Gastroesophageal sphincter (tissue), 4 donors: ENCODE data around the gene FSCN2. TPM values are rescaled to one million over a fixed set of nuclear protein-coding genes. Genes with fewer than 3 reads are reported as not detected.

Experiments
- ATAC-seq: fragments of 150-250 bp; one replicate; pipeline ENCODE4 v1.9.1; 2016; ENCODE audit warnings: mild to moderate bottlenecking, moderate library complexity
- H3K27ac ChIP-seq, 4 donors: fragments of 200-600 bp; sonication (generic) in 3 of 4; 1 replicate in 3 of 4; 2 replicates in 1 of 4; pipeline ENCODE4 v1.5.1; 2016 to 2019
- H3K27me3 ChIP-seq: fragments of 200-600 bp; sonication (generic); one replicate; pipeline ENCODE4 v1.5.1; 2019
- H3K36me3 ChIP-seq, 2 donors: fragments of 200-600 bp; sonication (generic); one replicate each; pipeline ENCODE4 v1.5.1; 2019; ENCODE audit warnings: control low read depth in 1 of 2
- H3K4me1 ChIP-seq, 3 donors: fragments of 200-600 bp; sonication (generic); 1 replicate in 2 of 3; 2 replicates in 1 of 3; pipeline ENCODE4 v1.5.1; 2016 to 2019; ENCODE audit warnings: control low read depth in 2 of 3
- H3K4me3 ChIP-seq, 2 donors: fragments of 200-600 bp; sonication (generic); one replicate each; pipeline ENCODE4 v1.5.1; 2019; ENCODE audit warnings: mild to moderate bottlenecking in 1 of 2, moderate library complexity in 1 of 2
- H3K9me3 ChIP-seq, 3 donors: fragments of 200-600 bp; sonication (generic); one replicate each; pipeline ENCODE4 v1.5.1; 2017 to 2019; ENCODE audit warnings: control low read depth in 2 of 3
- CTCF ChIP-seq, 4 experiments: fragments of 200-600 bp in 2 of 4; fragments of 450-650 bp in 2 of 4; sonication (generic) in 1 of 4; IDR thresholded peaks; one replicate each; pipeline ENCODE4 v1.5.1; 2017 to 2019; ENCODE audit warnings: antibody characterized with exemption in 4 of 4, mild to moderate bottlenecking in 2 of 4, moderate library complexity in 2 of 4
- EP300 ChIP-seq: sonication (generic); formaldehyde crosslinking; IDR thresholded peaks from one replicate; pipeline ENCODE4 v1.6.1; 2017; ENCODE audit warnings: antibody characterized with exemption, mild to moderate bottlenecking
- POLR2A ChIP-seq, 2 donors: fragments of 450-650 bp; IDR thresholded peaks; one replicate each; pipeline ENCODE4 v1.6.1; 2017; ENCODE audit warnings: antibody characterized with exemption in 2 of 2, mild to moderate bottlenecking in 2 of 2, moderate library complexity in 1 of 2
- POLR2AphosphoS5 ChIP-seq: sonication (generic); formaldehyde crosslinking; IDR thresholded peaks from one replicate; pipeline ENCODE4 v1.6.1; 2017; ENCODE audit warnings: antibody characterized with exemption
- WGBS, 2 donors: methylation state at CpG; one replicate each; pipeline ENCODE4 v1.1.5; 2018; ENCODE audit warnings: low coverage in 1 of 2; 5-methylcytosine and 5-hydroxymethylcytosine counted together
- total RNA-seq, 4 donors: library from RNA; depleted of rRNA; stranded (reverse); fragments of >200 nt; gene quantifications; one replicate each; pipeline ENCODE4 v1.1.0, GENCODE V29; 2016

FSCN2 gene
- total RNA-seq, 4 donors from 2014 or later = 0.49 to 2.1 (median 1.0) TPM

GRCh38 chr17:81534157-81535006 is 6.2 kb downstream of the FSCN2 start:
- no peak for ATAC-seq
- Histone ChIP-seq H3K9me3 (no peaks in the 10 kb centered on the region), H3K36me3 (peaks cover 0 to 17% of the 10 kb centered on the region in 2 donors), H3K4me3 (no peak overlapping the region), H3K4me1 (peaks cover 0 to 18% (median 8%) of the 10 kb centered on the region in 3 donors), H3K27me3 (peaks cover 57% of the 10 kb centered on the region), H3K27ac (no peak overlapping the region)
- TF ChIP-seq CTCF (IDR thresholded peaks at IDR 0.05) (no peak), POLR2AphosphoS5 (no peak), EP300 (no peak), POLR2A (IDR thresholded peaks at IDR 0.05) (no peak)
- WGBS, 2 donors = 87% methylated on average over 3 of the region's 6 CpGs; no CpG with 5 or more reads in 1 of the 2 donors

GRCh38 chr17:81535007-81535328 is 6.8 kb downstream of the FSCN2 start:
- 56 to 100% methylated on average over 2 to 3 of the region's 5 CpGs for WGBS, 2 donors
- ATAC-seq = no peak
- Histone ChIP-seq H3K9me3 (no peaks in the 10 kb centered on the region), H3K36me3 (peaks cover 0 to 23% of the 10 kb centered on the region in 2 donors), H3K4me3 (no peak overlapping the region), H3K4me1 (peaks cover 0 to 18% (median 8%) of the 10 kb centered on the region in 3 donors), H3K27ac (no peak overlapping the region), H3K27me3 (peaks cover 55% of the 10 kb centered on the region)
- TF ChIP-seq CTCF (IDR thresholded peaks at IDR 0.05) = no peak
- no peak for TF ChIP-seq POLR2A (IDR thresholded peaks at IDR 0.05)
- TF ChIP-seq EP300 = no peak
- no peak for TF ChIP-seq POLR2AphosphoS5

GRCh38 chr17:81535480-81536298 is 7.5 kb downstream of the FSCN2 start:
- Histone ChIP-seq H3K9me3 (no peaks in the 10 kb centered on the region), H3K36me3 (peaks cover 0 to 30% of the 10 kb centered on the region in 2 donors)

More at GRCh38 chr17:81535480-81536298, 7.5 kb downstream of the FSCN2 start:
- no peak overlapping the region for H3K27ac ChIP-seq
- WGBS, 2 donors = 57% methylated on average over 6 of the region's 13 CpGs; no CpG with 5 or more reads in 1 of the 2 donors
- peaks cover 55% of the 10 kb centered on the region for H3K27me3 ChIP-seq
- H3K4me3 ChIP-seq = no peak overlapping the region
- H3K4me1 ChIP-seq = peaks cover 0 to 18% (median 8%) of the 10 kb centered on the region in 3 donors
- TF ChIP-seq POLR2AphosphoS5 = no peak
- no peak for TF ChIP-seq POLR2A (IDR thresholded peaks at IDR 0.05)
- no peak for TF ChIP-seq CTCF (IDR thresholded peaks at IDR 0.05)
- ATAC-seq = no peak
